Activated CD8-positive, alpha-beta memory T cell treated with anti-CD3 and anti-CD28 coated beads, Interleukin-2, amount 10 ng/mL, durations not matched to agents 7 days and 5 days (primary cell): ENCODE data around the gene CCNO. TPM values are rescaled to one million over a fixed set of nuclear protein-coding genes. Genes with fewer than 3 reads are reported as not detected.

ENCODE experiments used
- ATAC-seq: fragments of 150-1000 bp; cut with Tn5 transposase; one replicate; pipeline ENCODE4 v1.10.0; 2021; ENCODE audit warnings: moderate library complexity
- CTCF ChIA-PET: fragments of 350-600 bp; sonication (Branson Sonifier 250); formaldehyde crosslinking; loops from one replicate; lab custom pipeline; 2021; ENCODE audit warnings: antibody characterized with exemption; lab: Charles Lee
- DNase-seq: peaks from one replicate; pipeline ENCODE4 v3.0.0-alpha.2; 2020
- H3K27ac Mint-ChIP-seq: one replicate; pipeline ENCODE4 v1.8.0; 2021; ENCODE audit warnings: mild to moderate bottlenecking, mixed read lengths
- H3K27me3 Mint-ChIP-seq: one replicate; pipeline ENCODE4 v1.8.0; 2021; ENCODE audit warnings: mixed read lengths
- H3K36me3 Mint-ChIP-seq: one replicate; pipeline ENCODE4 v1.8.0; 2021; ENCODE audit warnings: mild to moderate bottlenecking, mixed read lengths
- H3K4me1 Mint-ChIP-seq: one replicate; pipeline ENCODE4 v1.8.0; 2021; ENCODE audit warnings: mixed read lengths
- H3K4me3 Mint-ChIP-seq: one replicate; pipeline ENCODE4 v1.8.0; 2021; ENCODE audit warnings: mild to moderate bottlenecking, moderate library complexity, mixed read lengths
- H3K9me3 Mint-ChIP-seq: one replicate; pipeline ENCODE4 v1.8.0; 2022; ENCODE audit warnings: low read depth, mixed read lengths
- total RNA-seq, 2 experiments: library from RNA; stranded (reverse); gene quantifications; one replicate each; pipeline ENCODE4 v1.2.3, GENCODE V29; 2021

CCNO gene
- total RNA-seq, 2 experiments from 2014 or later, result 0.26 TPM

GRCh38 chr5:55218967-55219366 lies 14.4 kb downstream of the CCNO start:
- Mint-ChIP-seq H3K36me3 (peaks cover 4% of the 10 kb centered on the region), H3K4me1 (peaks cover 20% of the 10 kb centered on the region), H3K4me3 (no peak overlapping the region), H3K9me3 (no peaks in the 10 kb centered on the region), H3K27ac (no peak overlapping the region), H3K27me3 (peaks cover 72% of the 10 kb centered on the region)
- DNase-seq (no peak), ATAC-seq (no peak)
- CTCF ChIA-PET, result interaction anchor here (0.8 to 0.9 kb wide), 2 partner anchors 40 to 47 kb away, joined by 3 read pairs; no protein-coding TSS in a partner anchor

GRCh38 chr5:55211184-55211874 lies 22.1 kb downstream of the CCNO start:
- Mint-ChIP-seq H3K4me3 (no peak overlapping the region), H3K36me3 (no peaks in the 10 kb centered on the region), H3K9me3 (no peaks in the 10 kb centered on the region), H3K27me3 (peaks cover 46% of the 10 kb centered on the region), H3K4me1 (peaks cover 3% of the 10 kb centered on the region), H3K27ac (no peak overlapping the region)
- CTCF ChIA-PET, result no interaction called here
- ATAC-seq (no peak), DNase-seq (no peak)

GRCh38 chr5:55205001-55205400 lies 28.4 kb downstream of the CCNO start:
- H3K27me3 Mint-ChIP-seq, result peaks cover 59% of the 10 kb centered on the region
- ATAC-seq (no peak), DNase-seq (no peak)
- H3K4me3 Mint-ChIP-seq, result no peak overlapping the region
- H3K27ac Mint-ChIP-seq, result no peak overlapping the region
- H3K4me1 Mint-ChIP-seq, result peaks cover 3% of the 10 kb centered on the region
- H3K36me3 Mint-ChIP-seq, result no peaks in the 10 kb centered on the region
- CTCF ChIA-PET, result no interaction called here
- H3K9me3 Mint-ChIP-seq, result no peaks in the 10 kb centered on the region

GRCh38 chr5:55191165-55191564 lies 42.2 kb downstream of the CCNO start:
- no peaks in the 10 kb centered on the region for H3K36me3 Mint-ChIP-seq
- DNase-seq (no peak), ATAC-seq (no peak)
- H3K27me3 Mint-ChIP-seq, result peaks cover 72% of the 10 kb centered on the region
- H3K4me3 Mint-ChIP-seq, result no peak overlapping the region
- CTCF ChIA-PET, result no interaction called here
- H3K9me3 Mint-ChIP-seq, result no peaks in the 10 kb centered on the region
- H3K4me1 Mint-ChIP-seq, result no peaks in the 10 kb centered on the region
- H3K27ac Mint-ChIP-seq, result no peak overlapping the region

GRCh38 chr5:55188656-55189540 lies 44.5 kb downstream of the CCNO start:
- H3K36me3 Mint-ChIP-seq, result no peaks in the 10 kb centered on the region
- no peak overlapping the region for H3K27ac Mint-ChIP-seq
- DNase-seq (no peak), ATAC-seq (no peak)
- peaks cover 72% of the 10 kb centered on the region for H3K27me3 Mint-ChIP-seq
- H3K4me1 Mint-ChIP-seq, result no peaks in the 10 kb centered on the region
- no peak overlapping the region for H3K4me3 Mint-ChIP-seq
- H3K9me3 Mint-ChIP-seq, result no peaks in the 10 kb centered on the region
- CTCF ChIA-PET, result interaction anchor here (3.8 kb wide), 1 partner anchor 17 kb away, joined by 11 read pairs; the partner anchor contains the start of gene CDC20B

GRCh38 chr5:55187370-55187769 lies 46.0 kb downstream of the CCNO start:
- DNase-seq, result no peak
- CTCF ChIA-PET, result interaction anchor here (0.9 to 3.8 kb wide), 5 partner anchors 11 to 72 kb away, joined by 3 to 11 read pairs (median 3); partner anchors contain the start of gene CDC20B
- H3K27me3 Mint-ChIP-seq, result peaks cover 65% of the 10 kb centered on the region
- ATAC-seq, result no peak
- H3K4me1 Mint-ChIP-seq, result no peaks in the 10 kb centered on the region
- no peak overlapping the region for H3K27ac Mint-ChIP-seq
- H3K4me3 Mint-ChIP-seq, result no peak overlapping the region
- no peaks in the 10 kb centered on the region for H3K36me3 Mint-ChIP-seq
- H3K9me3 Mint-ChIP-seq, result no peaks in the 10 kb centered on the region

Other genes with a start within 250 kb of the CCNO start
- under 1 TPM; 0.21 to 0.38 TPM for gene ESM1, start 248.0 kb downstream of the CCNO start, total RNA-seq
- gene GZMK, start 209.4 kb downstream of the CCNO start, total RNA-seq, result 10 to 100 TPM in 1 of 2 experiments, 1 to 10 TPM in 1; 5.8 to 16.6 TPM
- gene GZMA, start 131.0 kb downstream of the CCNO start, total RNA-seq, result 1,000 to 10,000 TPM in 1 of 2 experiments, 100 to 1,000 TPM in 1; 927 to 1,065 TPM
- gene GPX8, start 73.4 kb downstream of the CCNO start, total RNA-seq, result not detected
- gene CDC20B, start 60.4 kb downstream of the CCNO start, total RNA-seq, result under 1 TPM; 0.53 to 0.75 TPM
- gene MCIDAS, start 6.3 kb downstream of the CCNO start, total RNA-seq, result under 1 TPM in 1 of 2 experiments, not detected in 1; 0.21 TPM
- gene DHX29, start 74.1 kb upstream of the CCNO start, total RNA-seq, result 10 to 100 TPM; 17.1 to 17.3 TPM
- 10 to 100 TPM; 71.2 to 78.0 TPM for gene MTREX, start 74.4 kb upstream of the CCNO start, total RNA-seq